H1 (cell line): Measurements from ENCODE around the gene YEATS4. TPM values are rescaled to one million over a fixed set of nuclear protein-coding genes. Genes with fewer than 3 reads are reported as not detected.

ENCODE experiments used
- CEBPB ChIP-seq: IDR thresholded peaks from 2 replicates; pipeline ENCODE4 v1.6.1; 2012; ENCODE audit warnings: low read depth, low read length
- CHD1 ChIP-seq: IDR thresholded peaks from 2 replicates; pipeline ENCODE4 v1.6.1; 2012; ENCODE audit warnings: low read depth, low read length, improper control_type of control experiment
- KDM1A ChIP-seq: fragments of 200-600, 300-600 bp; sonication (generic); IDR thresholded peaks from 2 replicates; pipeline ENCODE4 v1.7.1; 2016; ENCODE audit warnings: mild to moderate bottlenecking, low read length, borderline replicate concordance
- RBBP5 ChIP-seq: IDR thresholded peaks from 2 replicates; pipeline ENCODE4 v1.7.1; 2012; ENCODE audit warnings: low read depth, mild to moderate bottlenecking, inconsistent platforms, low read length, moderate library complexity, borderline replicate concordance
- RFX5 ChIP-seq: IDR thresholded peaks from 2 replicates; pipeline ENCODE4 v1.6.1; 2011; ENCODE audit warnings: low read depth, low read length, improper control_type of control experiment, borderline replicate concordance
- RXRA ChIP-seq: IDR thresholded peaks from 2 replicates; pipeline ENCODE4 v1.6.1; 2011; ENCODE audit warnings: low read depth, mild to moderate bottlenecking, low read length, moderate library complexity; ENCODE audit not compliant: insufficient read depth
- SIN3A ChIP-seq, 2 experiments: IDR thresholded peaks in 1 of 2; conservative IDR thresholded peaks in 1 of 2; 2 replicates each; pipeline ENCODE4 v1.6.1; 2011 to 2012; ENCODE audit warnings: low read length in 2 of 2, improper control_type of control experiment in 1 of 2, low read depth in 1 of 2, mild to moderate bottlenecking in 1 of 2
- polyA plus RNA-seq, 7 experiments: library from polyadenylated mRNA; depleted of rRNA in 3 of 7; stranded (reverse) in 5 of 7; unstranded in 2 of 7; fragments of >200 nt in 5 of 7; fragments of 200-250 nt in 2 of 7; gene quantifications; 1 replicate in 5 of 7; 2 replicates in 1 of 7; 4 replicates in 1 of 7; pipeline versions ENCODE4 v1.2.1 to v1.2.3, GENCODE V29; 2011 to 2013; ENCODE audit warnings: missing spikeins in 2 of 7, mixed read lengths in 2 of 7
- total RNA-seq: library from RNA; stranded (reverse); fragmentation: NEBNext Ultra II Directional; extraction: Animal tissue kit (Norgen Biotek cat#: 25700); gene quantifications from 2 replicates; pipeline ENCODE4 v1.2.1, GENCODE V29; 2021
- TF ChIP-seq, protein P1 (sequence below): fragments of 300-600 bp; sonication (generic); IDR thresholded peaks from 2 replicates; pipeline ENCODE4 v1.7.1; 2012; ENCODE audit warnings: low read length, moderate library complexity, mild to moderate bottlenecking, inconsistent platforms; ENCODE audit not compliant: insufficient replicate concordance
- TF ChIP-seq, protein P2 (sequence below): IDR thresholded peaks from 2 replicates; pipeline ENCODE4 v1.6.1; 2012; ENCODE audit warnings: low read length, inconsistent platforms

Gene YEATS4
- total and polyA plus RNA-seq, 2 of the 8 experiments (the other 6 are each of a cell fraction or from before 2014, with no cell fraction given) = 25.7 to 32.5 TPM

GRCh38 chr12:69331519-69331908 is 28.0 kb upstream of the YEATS4 start (continued):
- TF ChIP-seq, protein P1, sequence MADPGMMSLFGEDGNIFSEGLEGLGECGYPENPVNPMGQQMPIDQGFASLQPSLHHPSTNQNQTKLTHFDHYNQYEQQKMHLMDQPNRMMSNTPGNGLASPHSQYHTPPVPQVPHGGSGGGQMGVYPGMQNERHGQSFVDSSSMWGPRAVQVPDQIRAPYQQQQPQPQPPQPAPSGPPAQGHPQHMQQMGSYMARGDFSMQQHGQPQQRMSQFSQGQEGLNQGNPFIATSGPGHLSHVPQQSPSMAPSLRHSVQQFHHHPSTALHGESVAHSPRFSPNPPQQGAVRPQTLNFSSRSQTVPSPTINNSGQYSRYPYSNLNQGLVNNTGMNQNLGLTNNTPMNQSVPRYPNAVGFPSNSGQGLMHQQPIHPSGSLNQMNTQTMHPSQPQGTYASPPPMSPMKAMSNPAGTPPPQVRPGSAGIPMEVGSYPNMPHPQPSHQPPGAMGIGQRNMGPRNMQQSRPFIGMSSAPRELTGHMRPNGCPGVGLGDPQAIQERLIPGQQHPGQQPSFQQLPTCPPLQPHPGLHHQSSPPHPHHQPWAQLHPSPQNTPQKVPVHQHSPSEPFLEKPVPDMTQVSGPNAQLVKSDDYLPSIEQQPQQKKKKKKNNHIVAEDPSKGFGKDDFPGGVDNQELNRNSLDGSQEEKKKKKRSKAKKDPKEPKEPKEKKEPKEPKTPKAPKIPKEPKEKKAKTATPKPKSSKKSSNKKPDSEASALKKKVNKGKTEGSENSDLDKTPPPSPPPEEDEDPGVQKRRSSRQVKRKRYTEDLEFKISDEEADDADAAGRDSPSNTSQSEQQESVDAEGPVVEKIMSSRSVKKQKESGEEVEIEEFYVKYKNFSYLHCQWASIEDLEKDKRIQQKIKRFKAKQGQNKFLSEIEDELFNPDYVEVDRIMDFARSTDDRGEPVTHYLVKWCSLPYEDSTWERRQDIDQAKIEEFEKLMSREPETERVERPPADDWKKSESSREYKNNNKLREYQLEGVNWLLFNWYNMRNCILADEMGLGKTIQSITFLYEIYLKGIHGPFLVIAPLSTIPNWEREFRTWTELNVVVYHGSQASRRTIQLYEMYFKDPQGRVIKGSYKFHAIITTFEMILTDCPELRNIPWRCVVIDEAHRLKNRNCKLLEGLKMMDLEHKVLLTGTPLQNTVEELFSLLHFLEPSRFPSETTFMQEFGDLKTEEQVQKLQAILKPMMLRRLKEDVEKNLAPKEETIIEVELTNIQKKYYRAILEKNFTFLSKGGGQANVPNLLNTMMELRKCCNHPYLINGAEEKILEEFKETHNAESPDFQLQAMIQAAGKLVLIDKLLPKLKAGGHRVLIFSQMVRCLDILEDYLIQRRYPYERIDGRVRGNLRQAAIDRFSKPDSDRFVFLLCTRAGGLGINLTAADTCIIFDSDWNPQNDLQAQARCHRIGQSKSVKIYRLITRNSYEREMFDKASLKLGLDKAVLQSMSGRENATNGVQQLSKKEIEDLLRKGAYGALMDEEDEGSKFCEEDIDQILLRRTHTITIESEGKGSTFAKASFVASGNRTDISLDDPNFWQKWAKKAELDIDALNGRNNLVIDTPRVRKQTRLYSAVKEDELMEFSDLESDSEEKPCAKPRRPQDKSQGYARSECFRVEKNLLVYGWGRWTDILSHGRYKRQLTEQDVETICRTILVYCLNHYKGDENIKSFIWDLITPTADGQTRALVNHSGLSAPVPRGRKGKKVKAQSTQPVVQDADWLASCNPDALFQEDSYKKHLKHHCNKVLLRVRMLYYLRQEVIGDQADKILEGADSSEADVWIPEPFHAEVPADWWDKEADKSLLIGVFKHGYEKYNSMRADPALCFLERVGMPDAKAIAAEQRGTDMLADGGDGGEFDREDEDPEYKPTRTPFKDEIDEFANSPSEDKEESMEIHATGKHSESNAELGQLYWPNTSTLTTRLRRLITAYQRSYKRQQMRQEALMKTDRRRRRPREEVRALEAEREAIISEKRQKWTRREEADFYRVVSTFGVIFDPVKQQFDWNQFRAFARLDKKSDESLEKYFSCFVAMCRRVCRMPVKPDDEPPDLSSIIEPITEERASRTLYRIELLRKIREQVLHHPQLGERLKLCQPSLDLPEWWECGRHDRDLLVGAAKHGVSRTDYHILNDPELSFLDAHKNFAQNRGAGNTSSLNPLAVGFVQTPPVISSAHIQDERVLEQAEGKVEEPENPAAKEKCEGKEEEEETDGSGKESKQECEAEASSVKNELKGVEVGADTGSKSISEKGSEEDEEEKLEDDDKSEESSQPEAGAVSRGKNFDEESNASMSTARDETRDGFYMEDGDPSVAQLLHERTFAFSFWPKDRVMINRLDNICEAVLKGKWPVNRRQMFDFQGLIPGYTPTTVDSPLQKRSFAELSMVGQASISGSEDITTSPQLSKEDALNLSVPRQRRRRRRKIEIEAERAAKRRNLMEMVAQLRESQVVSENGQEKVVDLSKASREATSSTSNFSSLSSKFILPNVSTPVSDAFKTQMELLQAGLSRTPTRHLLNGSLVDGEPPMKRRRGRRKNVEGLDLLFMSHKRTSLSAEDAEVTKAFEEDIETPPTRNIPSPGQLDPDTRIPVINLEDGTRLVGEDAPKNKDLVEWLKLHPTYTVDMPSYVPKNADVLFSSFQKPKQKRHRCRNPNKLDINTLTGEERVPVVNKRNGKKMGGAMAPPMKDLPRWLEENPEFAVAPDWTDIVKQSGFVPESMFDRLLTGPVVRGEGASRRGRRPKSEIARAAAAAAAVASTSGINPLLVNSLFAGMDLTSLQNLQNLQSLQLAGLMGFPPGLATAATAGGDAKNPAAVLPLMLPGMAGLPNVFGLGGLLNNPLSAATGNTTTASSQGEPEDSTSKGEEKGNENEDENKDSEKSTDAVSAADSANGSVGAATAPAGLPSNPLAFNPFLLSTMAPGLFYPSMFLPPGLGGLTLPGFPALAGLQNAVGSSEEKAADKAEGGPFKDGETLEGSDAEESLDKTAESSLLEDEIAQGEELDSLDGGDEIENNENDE = no peak
- no peak for TF ChIP-seq RBBP5
- no peak for TF ChIP-seq SIN3A (conservative IDR thresholded peaks at IDR 0.05 in 1 of 2, IDR thresholded peaks at IDR 0.05 in 1 of 2; ENCODE audit: low read depth in 1 of 2, low read length in 2 of 2)
- no peak for TF ChIP-seq CHD1
- TF ChIP-seq RXRA = no peak
- TF ChIP-seq RFX5 = no peak
- TF ChIP-seq, protein P2, sequence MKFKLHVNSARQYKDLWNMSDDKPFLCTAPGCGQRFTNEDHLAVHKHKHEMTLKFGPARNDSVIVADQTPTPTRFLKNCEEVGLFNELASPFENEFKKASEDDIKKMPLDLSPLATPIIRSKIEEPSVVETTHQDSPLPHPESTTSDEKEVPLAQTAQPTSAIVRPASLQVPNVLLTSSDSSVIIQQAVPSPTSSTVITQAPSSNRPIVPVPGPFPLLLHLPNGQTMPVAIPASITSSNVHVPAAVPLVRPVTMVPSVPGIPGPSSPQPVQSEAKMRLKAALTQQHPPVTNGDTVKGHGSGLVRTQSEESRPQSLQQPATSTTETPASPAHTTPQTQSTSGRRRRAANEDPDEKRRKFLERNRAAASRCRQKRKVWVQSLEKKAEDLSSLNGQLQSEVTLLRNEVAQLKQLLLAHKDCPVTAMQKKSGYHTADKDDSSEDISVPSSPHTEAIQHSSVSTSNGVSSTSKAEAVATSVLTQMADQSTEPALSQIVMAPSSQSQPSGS = no peak
- TF ChIP-seq CEBPB = no peak
- no peak for TF ChIP-seq KDM1A
